HL-60/S4 treated with phorbol 12-myristate 13-acetate at 8.2 ng/mL for 4 days and 3 days (cell line): ENCODE results near the gene TINAGL1.

ENCODE experiments used
- in situ Hi-C: fragments of 300-500 bp; cut with MboI; formaldehyde crosslinking; loops from 2 replicates; pipeline ENCODE4 v1.15.0; 2022; ENCODE audit warnings: low sequenced_read_pairs

Gene TINAGL1

DNA sequence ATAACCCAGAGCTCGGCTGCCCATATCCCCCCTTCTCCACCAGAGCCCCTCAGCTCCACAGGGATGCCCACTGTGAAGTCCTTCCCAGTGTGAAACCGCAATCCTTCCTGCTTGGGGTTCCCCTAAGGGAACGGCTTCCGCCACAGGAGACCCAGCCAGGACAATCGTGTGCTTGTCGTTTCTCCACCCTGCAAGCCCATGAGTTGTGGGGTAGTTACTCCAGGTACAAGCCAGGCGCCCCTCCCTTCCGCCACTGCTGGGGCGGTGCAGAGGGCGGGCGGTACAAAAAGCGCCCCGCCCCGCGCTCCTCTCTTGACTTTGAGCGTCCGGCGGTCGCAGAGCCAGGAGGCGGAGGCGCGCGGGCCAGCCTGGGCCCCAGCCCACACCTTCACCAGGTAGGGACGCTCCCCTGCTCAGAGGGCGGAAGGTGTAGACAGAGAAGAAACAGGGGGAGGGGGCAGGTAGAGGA is at the start of gene TINAGL1:
Gene TINAGL1 (plus strand): TSS at position 315 of the 469 bp plus-strand sequence. CDS start 634 bp downstream, outside the sequence.
- in situ Hi-C loops, result no loop called here

DNA sequence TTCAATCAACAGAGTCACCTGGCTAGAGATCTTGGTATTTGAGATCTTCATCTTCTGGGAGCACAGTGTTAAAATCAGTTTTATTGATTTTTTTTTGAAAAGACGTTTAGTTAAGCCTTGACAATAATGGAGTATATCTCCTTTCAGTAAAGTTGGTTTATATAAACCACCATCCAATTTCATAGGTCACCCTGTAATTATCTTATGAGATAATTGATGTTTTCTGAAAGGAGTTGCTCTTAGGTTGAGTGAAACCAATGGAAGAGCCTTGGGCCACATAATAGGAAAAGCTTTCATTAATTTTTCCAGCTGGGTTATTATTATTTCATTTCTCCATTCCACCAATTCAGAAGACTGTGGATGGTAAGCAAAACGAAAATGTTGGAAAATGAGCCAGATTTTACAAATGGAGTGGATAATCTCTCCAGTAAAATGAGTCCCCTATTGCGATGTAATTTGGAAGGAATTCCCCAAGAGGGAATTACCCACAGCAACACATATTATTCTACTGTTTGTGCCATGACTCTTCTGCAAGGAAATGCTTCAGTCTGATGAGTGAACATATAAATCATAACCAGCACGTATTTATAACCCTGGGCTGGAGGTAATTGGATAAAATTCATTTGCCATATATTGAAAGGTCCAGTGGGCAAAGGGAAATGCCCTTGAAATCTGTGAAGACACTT is 46.2 kb upstream of the TINAGL1 start:
- in situ Hi-C loops, result loop anchor here (25.0 kb wide), 1 partner anchor 343 kb away; no protein-coding TSS in a partner anchor

- in situ Hi-C loops, result loop anchor here (25.0 kb wide), 1 partner anchor 344 kb away; no protein-coding TSS in a partner anchor
Measured at GRCh38 chr1:31531177-31531999, 44.9 kb upstream of the TINAGL1 start.

DNA sequence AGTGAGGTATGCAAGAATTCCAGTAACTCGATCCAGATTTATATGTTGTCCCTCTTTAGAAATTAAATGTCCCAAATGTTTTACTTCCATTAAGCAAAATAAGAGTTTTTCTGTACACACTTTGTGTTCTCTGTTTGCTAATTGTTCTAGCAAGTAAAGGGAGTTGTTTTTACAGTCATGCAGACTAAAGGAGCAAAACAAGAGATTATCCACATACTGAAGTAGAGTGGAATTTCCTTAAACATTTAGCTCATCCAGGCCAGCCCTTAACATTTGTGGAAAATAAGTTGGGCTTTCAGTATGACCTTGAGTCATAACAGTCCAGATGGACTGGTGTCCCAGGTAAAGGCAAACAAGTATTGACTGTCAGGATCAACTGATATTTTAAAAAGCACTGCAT is 44.1 kb upstream of the TINAGL1 start:
- in situ Hi-C loops, result loop anchor here (25.0 kb wide), 1 partner anchor 345 kb away; no protein-coding TSS in a partner anchor

DNA sequence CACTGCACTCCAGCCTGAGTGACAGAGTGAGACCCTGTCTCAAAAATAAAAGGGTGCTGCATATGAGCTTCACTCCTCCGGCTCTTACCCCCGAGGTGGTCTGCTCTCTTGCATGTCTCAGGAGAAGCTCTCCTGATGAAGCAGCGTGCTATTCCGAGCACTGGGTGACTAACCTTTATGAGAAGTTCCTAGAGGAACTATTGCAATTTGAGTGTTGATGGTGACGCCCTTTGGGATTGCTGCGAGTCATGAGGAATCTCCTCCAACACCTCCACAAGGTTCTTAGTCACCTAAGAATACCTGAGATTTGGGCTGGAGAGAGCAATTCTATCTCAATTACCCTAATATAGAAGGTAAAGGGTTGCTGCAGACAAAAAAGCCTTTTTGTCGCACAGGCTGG is 40.8 kb upstream of the TINAGL1 start:
- in situ Hi-C loops, result loop anchor here (25.0 kb wide), 1 partner anchor 348 kb away; no protein-coding TSS in a partner anchor

GRCh38 chr1:31539329-31539728 is 37.0 kb upstream of the TINAGL1 start:
- in situ Hi-C loops, result loop anchor here (25.0 kb wide), 1 partner anchor 352 kb away; no protein-coding TSS in a partner anchor

GRCh38 chr1:31541194-31541593 is 35.1 kb upstream of the TINAGL1 start:
- in situ Hi-C loops, result loop anchor here (25.0 kb wide), 1 partner anchor 354 kb away; no protein-coding TSS in a partner anchor

- in situ Hi-C loops, result loop anchor here (25.0 kb wide), 1 partner anchor 359 kb away; no protein-coding TSS in a partner anchor
Measured at GRCh38 chr1:31545927-31546540, 30.3 kb upstream of the TINAGL1 start.

- in situ Hi-C loops, result loop anchor here (25.0 kb wide), 1 partner anchor 361 kb away; no protein-coding TSS in a partner anchor
Measured at GRCh38 chr1:31548534-31548906, 27.8 kb upstream of the TINAGL1 start.

GRCh38 chr1:31548907-31549808 is 27.2 kb upstream of the TINAGL1 start:
- in situ Hi-C loops, result loop anchor here (25.0 kb wide), 1 partner anchor 362 kb away; no protein-coding TSS in a partner anchor

GRCh38 chr1:31549809-31550620 is 26.3 kb upstream of the TINAGL1 start:
- in situ Hi-C loops, result loop anchor here (25.0 kb wide), 1 partner anchor 363 kb away; no protein-coding TSS in a partner anchor

DNA sequence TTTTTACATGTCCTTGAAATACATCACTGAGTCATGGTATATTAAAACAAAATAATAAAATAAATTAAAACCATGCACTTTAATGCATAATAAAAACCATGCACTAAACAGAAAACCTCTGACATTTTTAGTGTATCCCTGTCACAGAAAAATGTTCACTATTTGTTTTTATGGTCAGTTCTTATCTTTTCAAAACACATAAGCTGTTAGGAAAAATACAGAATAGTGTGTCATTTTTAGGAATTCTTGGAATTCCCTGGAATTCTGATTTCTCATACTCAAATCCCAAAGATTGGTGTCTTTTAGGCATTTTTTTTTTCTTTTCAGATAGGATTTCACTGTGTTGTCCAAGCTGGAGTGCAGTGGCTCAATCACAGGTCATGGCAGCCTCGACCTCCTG is 25.1 kb upstream of the TINAGL1 start:
- in situ Hi-C loops, result no loop called here

DNA sequence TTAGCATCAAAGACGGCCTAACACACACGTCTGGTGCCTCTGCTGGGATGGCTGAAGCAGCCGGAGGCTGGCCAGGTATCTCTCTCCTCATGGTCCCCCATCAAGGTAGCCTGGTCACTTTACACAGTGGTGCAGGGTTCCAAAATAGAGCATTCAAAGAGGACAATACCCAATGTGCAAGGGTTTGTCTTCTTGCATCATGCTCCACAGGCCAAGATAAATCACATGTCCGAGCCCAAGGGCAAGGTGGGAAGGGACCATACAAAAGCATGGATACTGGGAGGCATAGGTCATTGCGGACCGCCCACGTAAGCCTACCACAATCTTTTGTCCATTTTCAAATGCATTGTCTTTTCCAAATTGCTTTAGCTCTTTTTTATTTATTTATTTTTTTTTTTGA is 23.8 kb upstream of the TINAGL1 start:
- in situ Hi-C loops, result no loop called here

DNA sequence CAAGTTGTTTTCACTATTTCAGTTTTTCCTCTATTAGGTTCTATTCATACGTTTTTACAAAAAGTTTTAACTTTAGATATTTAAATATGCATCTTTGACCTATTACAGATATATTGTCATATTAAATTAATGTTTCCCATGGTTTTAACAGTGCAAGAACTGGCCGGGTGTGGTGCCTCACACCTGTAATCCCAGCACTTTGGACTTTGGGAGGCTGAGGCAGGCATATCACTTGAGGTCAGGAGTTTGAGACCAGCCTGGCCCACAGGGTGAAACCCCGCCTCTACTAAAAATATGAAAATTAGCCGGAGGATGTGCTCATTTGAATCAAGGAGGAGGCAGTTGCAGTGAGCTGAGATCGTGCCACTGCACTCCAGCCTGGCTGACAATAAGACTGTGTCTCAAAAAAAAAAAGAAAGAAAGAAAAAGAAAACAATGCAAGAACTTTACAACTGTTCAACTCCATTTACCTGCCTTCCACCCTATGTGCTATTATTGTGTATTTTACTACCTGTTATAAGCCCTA is 19.8 kb upstream of the TINAGL1 start:
- in situ Hi-C loops, result no loop called here

- in situ Hi-C loops, result no loop called here
Measured at GRCh38 chr1:31559715-31560114, 16.6 kb upstream of the TINAGL1 start.

DNA sequence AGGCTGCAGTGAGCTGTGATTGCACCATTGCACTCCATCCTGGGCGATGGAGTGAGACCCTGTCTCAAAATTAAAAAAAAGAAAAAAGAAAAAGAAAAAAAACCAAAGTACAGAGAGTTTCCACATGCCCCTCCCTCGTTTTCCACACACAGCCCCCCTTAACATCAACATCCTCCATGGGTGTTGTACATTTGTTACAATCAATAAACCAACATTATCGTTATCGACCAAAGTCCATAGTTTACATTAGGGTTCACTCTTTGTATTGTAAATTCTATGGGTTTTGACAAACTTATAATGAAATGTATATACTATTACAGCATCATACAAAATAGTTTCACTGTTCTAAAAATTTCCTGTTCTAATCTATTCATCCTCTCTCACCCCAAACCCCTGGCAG is 15.9 kb upstream of the TINAGL1 start:
- in situ Hi-C loops, result no loop called here

DNA sequence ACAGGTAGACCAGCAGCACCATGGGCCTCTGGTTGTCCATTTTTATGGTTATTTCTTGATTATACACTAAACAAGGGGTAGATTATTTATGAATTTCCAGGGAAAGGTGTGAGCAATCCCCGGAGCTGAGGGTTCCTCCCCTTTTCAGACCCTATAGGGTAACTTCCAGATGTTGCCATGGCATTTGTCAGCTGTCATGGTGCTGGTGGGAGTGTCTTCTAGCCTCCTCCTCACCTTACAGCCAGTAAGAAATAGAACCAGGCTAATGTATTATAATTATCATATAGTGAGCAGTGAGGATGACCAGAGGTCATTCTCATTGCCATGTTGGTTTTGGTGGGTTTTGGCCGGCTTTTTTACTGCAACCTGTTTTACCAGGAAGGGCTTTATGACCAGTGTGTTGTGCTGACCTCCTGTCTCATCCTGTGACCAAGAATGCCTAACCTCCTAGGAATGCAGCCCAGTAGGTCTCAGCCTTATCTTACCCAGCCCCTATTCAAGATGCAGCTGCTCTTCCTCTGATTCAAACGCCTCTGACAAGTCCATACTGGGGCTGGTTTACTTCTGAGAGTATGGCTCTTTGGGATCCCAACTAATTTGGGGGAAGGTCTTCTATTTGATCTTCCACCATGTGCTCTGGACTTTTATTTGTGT is 13.5 kb upstream of the TINAGL1 start:
- in situ Hi-C loops, result no loop called here

- in situ Hi-C loops, result no loop called here
Measured at GRCh38 chr1:31564606-31564989, 11.7 kb upstream of the TINAGL1 start.
